K562 (cell line): ENCODE data around the gene SHISA9. TPM values are rescaled to one million over a fixed set of nuclear protein-coding genes. Genes with fewer than 3 reads are reported as not detected.

Experiments
- ATAC-seq: fragments of 200-7000 bp; cut with Tn5 transposase; 3 replicates; pipeline ENCODE4 v1.9.1; 2020; ENCODE audit warnings: moderate library complexity
- BruUV-seq: library from RNA; stranded (reverse); fragments of 400-500 nt; replicated peaks from 2 replicates; lab custom pipeline; 2021; lab: Mats Ljungman, UMichigan
- CTCF ChIA-PET: fragments of 300-600 bp; formaldehyde crosslinking; extraction: SDS; loops from one replicate; lab custom pipeline; 2021; ENCODE audit warnings: low intra/inter-chr PET ratio; lab: Yijun Ruan, JAX
- POLR2A ChIA-PET: fragments of 300-600, 350-650 bp; sonication (Branson Sonifier 250); formaldehyde crosslinking; extraction: SDS; loops from one replicate; lab custom pipeline; 2021; ENCODE audit warnings: antibody characterized with exemption, inconsistent platforms; lab: Yijun Ruan, JAX
- DNase-seq, 4 experiments: peaks; one replicate each; pipeline versions ENCODE4 v3.0.0 to v3.0.0-alpha.2; 2011 to 2018; ENCODE audit warnings: low spot score in 3 of 4, mixed read lengths in 3 of 4; ENCODE audit errors: extremely low read depth in 1 of 4
- FAIRE-seq: peaks from 2 replicates; lab custom pipeline; 2011; peaks lifted over from hg19 to GRCh38; lab: Jason Lieb, UNC
- H2AFZ ChIP-seq: 2 replicates; pipeline ENCODE4 v1.6.0; 2011; ENCODE audit warnings: low read depth, low read length, control low read depth, inconsistent platforms
- H3K27ac ChIP-seq: fragments of 200-600 bp; 3 replicates; pipeline ENCODE4 v1.8.0; 2011; ENCODE audit warnings: low read depth, mild to moderate bottlenecking, control low read depth, inconsistent platforms, low read length, moderate library complexity, mixed read lengths; ENCODE audit errors: extremely low read depth
- H3K27me3 ChIP-seq, 2 experiments: fragments of 300-600 bp in 1 of 2; 2 replicates in 1 of 2; 3 replicates in 1 of 2; pipeline versions ENCODE4 v1.6.0 to v1.8.0; 2011; ENCODE audit warnings: inconsistent platforms in 2 of 2, low read length in 2 of 2, mild to moderate bottlenecking in 1 of 2, mixed read lengths in 1 of 2, moderate library complexity in 1 of 2; ENCODE audit not compliant: control insufficient read depth in 2 of 2, insufficient read depth in 2 of 2
- H3K36me3 ChIP-seq: fragments of 300-600 bp; 3 replicates; pipeline ENCODE4 v1.8.0; 2011; ENCODE audit warnings: mild to moderate bottlenecking, low read length, inconsistent platforms; ENCODE audit not compliant: control insufficient read depth, insufficient read depth
- H3K4me1 ChIP-seq, 2 experiments: fragments of 200-600 bp in 1 of 2; replicated peaks in 1 of 2; 2 replicates in 1 of 2; 3 replicates in 1 of 2; pipeline versions ENCODE4 v1.5.1 to v1.8.0; 2011; ENCODE audit warnings: inconsistent platforms in 2 of 2, low read length in 2 of 2, mild to moderate bottlenecking in 1 of 2, mixed read lengths in 1 of 2, moderate library complexity in 1 of 2; ENCODE audit not compliant: control insufficient read depth in 2 of 2, insufficient read depth in 2 of 2
- H3K4me2 ChIP-seq: 2 replicates; pipeline ENCODE4 v1.6.1; 2011; ENCODE audit warnings: low read length, control low read depth, inconsistent platforms, mixed read lengths; ENCODE audit not compliant: insufficient read depth
- H3K4me3 ChIP-seq: fragments of 200-600 bp; sonication (generic), shearing (Covaris generic); 2 replicates; pipeline ENCODE4 v1.5.1; 2016; ENCODE audit warnings: control low read depth, inconsistent platforms
- H3K79me2 ChIP-seq: fragments of 200-600 bp; 3 replicates; pipeline ENCODE4 v1.8.0; 2011; ENCODE audit warnings: low read length, inconsistent platforms; ENCODE audit not compliant: control insufficient read depth, insufficient read depth
- H3K9ac ChIP-seq, 2 experiments: 2 replicates each; pipeline versions ENCODE4 v1.6.0 to v1.6.1; 2011; ENCODE audit warnings: low read depth in 2 of 2, low read length in 2 of 2, control low read depth in 1 of 2, inconsistent platforms in 1 of 2, mild to moderate bottlenecking in 1 of 2, mixed read lengths in 1 of 2; ENCODE audit not compliant: insufficient read depth in 1 of 2
- H3K9me1 ChIP-seq: one replicate; pipeline ENCODE4 v1.6.0; 2011; ENCODE audit warnings: inconsistent platforms, mild to moderate bottlenecking, low read length, moderate library complexity; ENCODE audit not compliant: control insufficient read depth, insufficient read depth
- H3K9me3 ChIP-seq: replicated peaks from 2 replicates; pipeline ENCODE4 v1.5.1; 2011; ENCODE audit warnings: low read depth, low read length, inconsistent platforms; ENCODE audit not compliant: control insufficient read depth, insufficient read depth
- H4K20me1 ChIP-seq: replicated peaks from 2 replicates; pipeline ENCODE4 v1.6.1; 2011; ENCODE audit warnings: low read length, inconsistent platforms, mixed read lengths; ENCODE audit not compliant: control insufficient read depth, insufficient read depth
- CCAR2 ChIP-seq: fragments of 200-400 bp; formaldehyde crosslinking; IDR thresholded peaks from 2 replicates; pipeline ENCODE4 v1.6.1; 2017; ENCODE audit warnings: mild to moderate bottlenecking, low read depth, low read length
- FOXA3 ChIP-seq, 2 experiments: fragments of 450-650 bp in 1 of 2; sonication (generic) in 1 of 2; formaldehyde crosslinking; IDR thresholded peaks in 1 of 2; conservative IDR thresholded peaks in 1 of 2; 2 replicates each; pipeline versions ENCODE4 v1.4.0 to v1.8.0; 2020 to 2022; ENCODE audit warnings: mild to moderate bottlenecking in 2 of 2, missing genetic modification reagents in 1 of 2
- RBM25 ChIP-seq: fragments of 200-400 bp; formaldehyde crosslinking; IDR thresholded peaks from 2 replicates; pipeline ENCODE4 v1.6.1; 2018; ENCODE audit warnings: low read length, low read depth, moderate library complexity; ENCODE audit not compliant: severe bottlenecking
- RFX1 ChIP-seq: fragments of 450-650 bp; IDR thresholded peaks from 2 replicates; pipeline ENCODE4 v1.6.1; 2016; ENCODE audit warnings: mild to moderate bottlenecking, moderate library complexity
- TRIM28 ChIP-seq: fragments of 450-650 bp; IDR thresholded peaks from 2 replicates; pipeline ENCODE4 v1.6.1; 2017
- WHSC1 ChIP-seq: IDR thresholded peaks from one replicate; pipeline ENCODE4 v1.6.1; 2012; ENCODE audit warnings: low read length, control low read depth, inconsistent platforms
- ZFP36 ChIP-seq: fragments of 150-350 bp; IDR thresholded peaks from 2 replicates; pipeline ENCODE4 v1.6.1; 2018; ENCODE audit warnings: low read length, low read depth; ENCODE audit not compliant: partially characterized antibody
- WGBS: fragments of 100-300 bp; shearing (Covaris generic); methylation state at CpG from one replicate; pipeline ENCODE4 v1.1.6; 2016; ENCODE audit warnings: low coverage, mixed read lengths; ENCODE audit not compliant: insufficient coverage; ENCODE audit errors: missing lambda C conversion rate; 5-methylcytosine and 5-hydroxymethylcytosine counted together
- in situ Hi-C: fragments of 300-500 bp; cut with MboI; formaldehyde crosslinking; loops from 4 replicates; pipeline ENCODE4 v1.15.0; 2018; ENCODE audit warnings: inconsistent platforms, mixed read lengths
- intact Hi-C: fragments of 100-400 bp; cut with micrococcal nuclease; formaldehyde crosslinking; loops from 2 replicates; pipeline ENCODE4 v1.14.2; 2022
- polyA plus RNA-seq, 8 experiments: library from polyadenylated mRNA; depleted of rRNA in 4 of 8; stranded (reverse) in 5 of 8; unstranded in 3 of 8; fragments of >200 nt; fragmentation: Nextera tagmentation in 2 of 8; fragmentation: Illumina TruSeq in 1 of 8; extraction: Ambion mirVana in 2 of 8; extraction: Trizol in 1 of 8; gene quantifications; 2 replicates each; pipeline versions ENCODE4 v1.2.1 to v1.2.3, GENCODE V29; 2011 to 2014; ENCODE audit warnings: inconsistent platforms in 1 of 8, missing spikeins in 1 of 8
- total RNA-seq, 7 experiments: library from RNA; depleted of rRNA in 6 of 7; stranded (reverse); fragments of >200 nt in 6 of 7; fragmentation: Illumina TruSeq in 2 of 7; extraction: Trizol in 2 of 7; gene quantifications; 2 replicates each; pipeline versions ENCODE4 v1.2.1 to v1.2.3, GENCODE V29; 2011 to 2021; ENCODE audit warnings: low replicate concordance in 1 of 7
- TF ChIP-seq, protein P1 (sequence below): fragments of 450-650 bp; IDR thresholded peaks from 2 replicates; pipeline ENCODE4 v1.7.1; 2018; ENCODE audit warnings: mild to moderate bottlenecking, low read depth; ENCODE audit not compliant: partially characterized antibody
- TF ChIP-seq, protein P2 (sequence below): IDR thresholded peaks from 2 replicates; pipeline ENCODE4 v1.6.1; 2012; ENCODE audit warnings: low read depth, low read length, improper control_type of control experiment, borderline replicate concordance

SHISA9 gene
- total and polyA plus RNA-seq, 9 of the 15 experiments (the other 6 are each of a cell fraction or from before 2014, with no cell fraction given): under 0.01 to 0.16 (median 0.01) TPM; not detected in 6

DNA sequence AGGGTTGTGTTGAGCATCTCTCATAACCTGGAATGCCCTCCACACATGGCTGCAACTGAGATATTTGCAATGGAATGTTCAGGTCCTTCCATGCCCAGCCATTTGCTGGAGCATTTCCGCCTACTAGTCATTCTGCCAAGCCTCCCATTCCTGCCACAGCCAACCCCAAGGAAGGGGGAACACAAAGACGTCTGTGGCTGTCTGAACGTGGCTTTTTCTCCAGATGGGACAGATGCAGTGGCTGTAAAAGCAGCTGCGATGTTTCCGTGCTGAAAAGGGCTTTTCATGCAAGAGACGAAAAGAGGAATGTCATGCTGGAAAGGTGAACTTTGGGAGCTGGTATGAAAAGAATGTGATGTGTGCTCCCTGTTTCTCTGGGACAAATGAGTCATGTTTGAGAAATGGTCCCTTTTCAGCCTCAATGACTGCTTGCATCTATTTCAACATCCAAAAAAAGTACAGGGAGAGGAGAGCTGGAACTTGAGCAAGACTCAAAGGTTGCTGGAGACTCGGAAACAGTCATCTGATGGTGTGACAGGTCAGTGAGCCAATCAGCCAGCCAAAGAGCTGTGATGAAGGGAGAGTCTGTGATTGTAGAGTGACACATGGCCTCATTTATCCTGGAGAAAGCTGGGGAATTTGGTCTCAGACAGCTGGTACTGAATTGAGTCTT, 208.9 kb downstream of the SHISA9 start (continued):
- TF ChIP-seq, protein P1, sequence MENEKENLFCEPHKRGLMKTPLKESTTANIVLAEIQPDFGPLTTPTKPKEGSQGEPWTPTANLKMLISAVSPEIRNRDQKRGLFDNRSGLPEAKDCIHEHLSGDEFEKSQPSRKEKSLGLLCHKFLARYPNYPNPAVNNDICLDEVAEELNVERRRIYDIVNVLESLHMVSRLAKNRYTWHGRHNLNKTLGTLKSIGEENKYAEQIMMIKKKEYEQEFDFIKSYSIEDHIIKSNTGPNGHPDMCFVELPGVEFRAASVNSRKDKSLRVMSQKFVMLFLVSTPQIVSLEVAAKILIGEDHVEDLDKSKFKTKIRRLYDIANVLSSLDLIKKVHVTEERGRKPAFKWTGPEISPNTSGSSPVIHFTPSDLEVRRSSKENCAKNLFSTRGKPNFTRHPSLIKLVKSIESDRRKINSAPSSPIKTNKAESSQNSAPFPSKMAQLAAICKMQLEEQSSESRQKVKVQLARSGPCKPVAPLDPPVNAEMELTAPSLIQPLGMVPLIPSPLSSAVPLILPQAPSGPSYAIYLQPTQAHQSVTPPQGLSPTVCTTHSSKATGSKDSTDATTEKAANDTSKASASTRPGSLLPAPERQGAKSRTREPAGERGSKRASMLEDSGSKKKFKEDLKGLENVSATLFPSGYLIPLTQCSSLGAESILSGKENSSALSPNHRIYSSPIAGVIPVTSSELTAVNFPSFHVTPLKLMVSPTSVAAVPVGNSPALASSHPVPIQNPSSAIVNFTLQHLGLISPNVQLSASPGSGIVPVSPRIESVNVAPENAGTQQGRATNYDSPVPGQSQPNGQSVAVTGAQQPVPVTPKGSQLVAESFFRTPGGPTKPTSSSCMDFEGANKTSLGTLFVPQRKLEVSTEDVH: no peak
- TF ChIP-seq RFX1 (no peak), FOXA3 (CRISPR knock-in tag; conservative IDR thresholded peaks at IDR 0.05 in 1 of 2, IDR thresholded peaks at IDR 0.05 in 1 of 2) (no peak), CCAR2 (no peak), WHSC1 (no peak)
- TF ChIP-seq, all 486 proteins: peak for 0

DNA sequence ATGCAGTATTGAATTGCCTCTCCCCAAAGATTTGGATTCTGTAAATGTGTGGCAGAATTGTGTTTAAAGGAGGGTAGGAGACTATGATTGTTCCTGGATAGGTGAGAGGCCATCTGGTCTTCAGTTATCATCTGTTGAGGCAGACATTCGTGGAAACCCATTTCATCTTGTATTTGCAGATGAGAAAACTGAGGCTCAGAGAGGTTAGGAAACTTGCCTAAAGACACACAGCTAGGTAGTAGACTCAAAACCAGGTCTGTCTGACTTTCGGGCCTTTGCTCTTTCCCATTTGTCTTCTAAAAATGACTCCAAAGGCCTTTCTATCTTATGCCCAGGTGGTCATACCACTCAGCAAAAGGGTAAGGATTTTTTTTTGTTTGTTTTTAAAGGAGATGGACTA, 210.3 kb downstream of the SHISA9 start:
- in situ Hi-C loops (no loop called here), intact Hi-C loops (no loop called here)
- 0% methylated on average over 2 of the region's 2 CpGs for WGBS
- no peaks in the 10 kb centered on the region for H3K79me2 ChIP-seq
- H2AFZ ChIP-seq: no peak overlapping the region
- no peak for FAIRE-seq
- DNase-seq: no peak
- H3K4me2 ChIP-seq: no peak overlapping the region
- no peaks in the 10 kb centered on the region for H3K4me1 ChIP-seq
- H3K9me1 ChIP-seq: no peaks in the 10 kb centered on the region
- no peaks in the 10 kb centered on the region for H3K9me3 ChIP-seq
- ATAC-seq: no peak
- ChIA-PET POLR2A (no interaction called here), CTCF (no interaction called here)
- H3K36me3 ChIP-seq: no peaks in the 10 kb centered on the region
- no peak overlapping the region for H3K9ac ChIP-seq
- H3K27me3 ChIP-seq: no peaks in the 10 kb centered on the region
- BruUV-seq: no TSS peak
- H4K20me1 ChIP-seq: no peaks in the 10 kb centered on the region
- H3K27ac ChIP-seq: no peak overlapping the region
- no peak overlapping the region for H3K4me3 ChIP-seq
- TF ChIP-seq, protein P2, sequence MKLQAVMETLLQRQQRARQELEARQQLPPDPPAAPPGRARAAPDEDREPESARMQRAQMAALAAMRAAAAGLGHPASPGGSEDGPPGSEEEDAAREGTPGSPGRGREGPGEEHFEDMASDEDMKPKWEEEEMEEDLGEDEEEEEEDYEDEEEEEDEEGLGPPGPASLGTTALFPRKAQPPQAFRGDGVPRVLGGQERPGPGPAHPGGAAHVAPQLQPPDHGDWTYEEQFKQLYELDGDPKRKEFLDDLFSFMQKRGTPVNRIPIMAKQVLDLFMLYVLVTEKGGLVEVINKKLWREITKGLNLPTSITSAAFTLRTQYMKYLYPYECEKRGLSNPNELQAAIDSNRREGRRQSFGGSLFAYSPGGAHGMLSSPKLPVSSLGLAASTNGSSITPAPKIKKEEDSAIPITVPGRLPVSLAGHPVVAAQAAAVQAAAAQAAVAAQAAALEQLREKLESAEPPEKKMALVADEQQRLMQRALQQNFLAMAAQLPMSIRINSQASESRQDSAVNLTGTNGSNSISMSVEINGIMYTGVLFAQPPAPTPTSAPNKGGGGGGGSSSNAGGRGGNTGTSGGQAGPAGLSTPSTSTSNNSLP: no peak
- TF ChIP-seq RBM25: peak; percentile 65
- peak; percentile 49 for TF ChIP-seq ZFP36
- no peak for TF ChIP-seq TRIM28
